Hematopoietic multipotent progenitor cell treated with erythropoietin and hydrocortisone succinate and interleukin-3 and kit ligand, for 17 days (in vitro differentiated cells): ENCODE data around the gene GPC2.
"Not testable (repeated sequence)": the region's sequence is repeated elsewhere in the genome, so short reads cannot be mapped to it uniquely, and the experiment has no call there.

ENCODE experiments used
- DNase-seq: peaks from one replicate; pipeline ENCODE4 v3.0.0-alpha.2; 2015; ENCODE audit warnings: low spot score

The GPC2 gene

GRCh38 chr7:100152404-100152803 lies 24.8 kb downstream of the GPC2 start:
- no peak for DNase-seq

GRCh38 chr7:100148559-100149328 lies 28.4 kb downstream of the GPC2 start, which contains the start of gene LAMTOR4:
Gene LAMTOR4, plus strand, starts transcription at chr7:100148918. Its CDS starts 55 bp downstream, at chr7:100148973.
- DNase-seq: peak; percentile 98

- no peak for DNase-seq
Measured at GRCh38 chr7:100148225-100148558, 29.0 kb downstream of the GPC2 start.

GRCh38 chr7:100147278-100147677 lies 29.9 kb downstream of the GPC2 start:
- no peak for DNase-seq

GRCh38 chr7:100146350-100146749 lies 30.8 kb downstream of the GPC2 start:
- not testable (repeated sequence) for DNase-seq

- no peak for DNase-seq
Measured at GRCh38 chr7:100142461-100142860, 34.7 kb downstream of the GPC2 start.

GRCh38 chr7:100141555-100141949 lies 35.6 kb downstream of the GPC2 start:
- no peak for DNase-seq

- DNase-seq: no peak
Measured at GRCh38 chr7:100137851-100138760, 39.1 kb downstream of the GPC2 start.

- DNase-seq: peak; percentile 70
Measured at GRCh38 chr7:100132697-100133151, 44.5 kb downstream of the GPC2 start.

- no peak for DNase-seq
Measured at GRCh38 chr7:100132126-100132525, 45.1 kb downstream of the GPC2 start.

GRCh38 chr7:100130608-100131453 lies 46.4 kb downstream of the GPC2 start:
- peak; percentile 82 for DNase-seq

GRCh38 chr7:100130220-100130607 lies 47.0 kb downstream of the GPC2 start:
- DNase-seq: not testable (repeated sequence)

- DNase-seq: no peak
Measured at GRCh38 chr7:100128637-100128963, 48.6 kb downstream of the GPC2 start.

- peak; percentile 16 for DNase-seq
Measured at GRCh38 chr7:100127866-100128636, 49.1 kb downstream of the GPC2 start.

GRCh38 chr7:100126931-100127865 lies 50.0 kb downstream of the GPC2 start, which contains the start of gene MBLAC1:
Gene MBLAC1, plus strand, starts transcription at chr7:100126967. Its CDS starts 429 bp downstream, at chr7:100127396.
- DNase-seq: peak; percentile 94

- no peak for DNase-seq
Measured at GRCh38 chr7:100126239-100126930, 50.8 kb downstream of the GPC2 start.

GRCh38 chr7:100124301-100125230 lies 52.6 kb downstream of the GPC2 start:
- DNase-seq: peak; percentile 40

- DNase-seq: peak; percentile 78
Measured at GRCh38 chr7:100122568-100122967, 54.6 kb downstream of the GPC2 start.
